HG03103 (cell line): ENCODE data around the gene OR8H1.

Experiments used
- ATAC-seq: cut with Tn5 transposase; IDR thresholded peaks from one replicate; pipeline ENCODE4 v1.9.1; 2021; ENCODE audit warnings: low read depth; ENCODE audit not compliant: unreplicated experiment

The OR8H1 gene, protein sequence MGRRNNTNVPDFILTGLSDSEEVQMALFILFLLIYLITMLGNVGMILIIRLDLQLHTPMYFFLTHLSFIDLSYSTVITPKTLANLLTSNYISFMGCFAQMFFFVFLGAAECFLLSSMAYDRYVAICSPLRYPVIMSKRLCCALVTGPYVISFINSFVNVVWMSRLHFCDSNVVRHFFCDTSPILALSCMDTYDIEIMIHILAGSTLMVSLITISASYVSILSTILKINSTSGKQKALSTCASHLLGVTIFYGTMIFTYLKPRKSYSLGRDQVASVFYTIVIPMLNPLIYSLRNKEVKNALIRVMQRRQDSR

DNA sequence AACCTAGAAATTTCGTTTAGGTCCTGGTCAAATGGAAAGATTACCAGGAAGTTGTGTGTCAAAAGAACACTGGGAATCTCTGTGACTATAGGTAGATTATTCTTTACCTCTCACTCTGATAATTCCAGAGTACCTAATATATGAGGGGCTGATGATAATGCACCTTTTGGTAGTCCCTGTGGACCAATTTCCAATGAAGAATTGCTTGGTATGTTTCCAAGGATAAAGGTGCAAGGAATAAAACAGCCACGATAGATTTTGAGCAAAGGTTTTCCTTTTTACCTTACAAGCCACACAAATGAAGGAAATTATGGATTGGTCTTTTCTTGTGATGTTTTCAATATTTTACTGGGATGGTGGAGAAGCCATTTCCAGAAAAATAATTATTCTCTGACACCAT is at the start of gene OR8H1:
Gene OR8H1 (minus strand): TSS at position 101 of the 400 bp plus-strand sequence. CDS start 1,192 bp downstream, outside the sequence.
- no peak for ATAC-seq

DNA sequence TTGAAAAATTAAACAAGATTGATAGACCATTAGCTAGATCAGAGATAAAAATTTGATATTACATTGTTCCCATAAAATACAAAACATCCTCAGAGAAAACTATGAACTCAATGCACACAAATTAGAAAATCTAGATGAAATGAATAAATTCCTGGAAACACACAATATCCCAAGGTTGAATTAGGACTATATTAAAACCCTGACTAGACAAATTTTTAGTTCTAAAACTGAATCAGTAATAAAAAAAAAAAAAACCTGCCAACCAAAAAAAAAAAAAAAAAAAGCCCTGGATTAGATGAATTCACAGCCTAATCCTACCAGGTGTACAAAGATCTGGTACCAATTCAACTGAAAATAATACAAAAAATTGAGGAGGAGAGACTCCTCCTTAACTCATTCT is 48.2 kb upstream of the OR8H1 start:
- no peak for ATAC-seq

DNA sequence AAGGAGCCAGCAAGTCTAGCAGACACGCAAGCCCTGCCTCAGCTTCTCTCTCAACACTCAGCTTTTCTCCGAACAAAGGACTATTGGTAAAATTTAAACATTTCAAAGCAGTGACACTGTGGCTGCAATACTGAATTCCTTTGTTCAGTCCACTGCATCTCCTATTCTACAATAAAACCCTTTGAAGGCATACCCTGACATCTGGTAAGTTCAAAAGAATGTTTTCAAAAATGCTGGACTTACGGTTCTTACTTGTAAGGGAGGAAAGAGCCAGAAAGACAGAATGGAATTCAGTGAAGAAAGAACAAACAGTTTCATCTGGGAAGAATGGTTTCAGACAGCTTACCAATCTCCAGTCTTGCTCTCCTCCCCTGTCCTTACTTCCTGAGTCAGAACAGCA is 41.1 kb upstream of the OR8H1 start:
- ATAC-seq: no peak

DNA sequence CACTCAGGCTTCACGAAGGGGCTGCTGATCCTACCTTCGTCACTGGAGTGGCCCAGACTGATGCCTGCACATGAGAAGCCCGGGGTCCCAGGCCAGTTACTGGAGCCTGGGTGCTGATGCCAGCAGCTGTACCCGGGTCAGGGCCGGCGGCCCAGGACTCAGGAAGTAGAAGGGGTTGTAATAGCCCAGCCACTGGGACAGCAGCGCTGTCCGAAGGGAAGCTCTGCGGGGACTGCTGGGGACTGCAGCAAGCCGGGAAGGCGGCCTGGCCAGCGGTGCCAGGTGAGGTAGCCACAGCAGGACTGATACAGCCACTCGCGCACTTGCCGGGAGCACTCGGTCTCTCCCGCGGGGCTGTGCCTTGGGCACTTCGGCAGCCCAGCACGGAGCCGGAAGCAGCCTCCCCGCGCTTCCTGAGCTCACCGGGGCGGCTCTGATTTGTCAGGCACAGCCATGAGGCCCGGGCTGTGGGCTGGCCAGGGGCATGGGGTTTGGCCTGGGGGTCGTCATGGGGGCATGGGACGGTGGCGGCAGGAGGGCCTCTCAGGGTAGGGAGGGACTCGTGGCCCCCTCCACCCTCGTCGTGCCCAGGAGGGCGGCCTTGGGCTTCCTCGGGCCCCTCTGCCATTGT is 39.9 kb upstream of the OR8H1 start:
- ATAC-seq: no peak

DNA sequence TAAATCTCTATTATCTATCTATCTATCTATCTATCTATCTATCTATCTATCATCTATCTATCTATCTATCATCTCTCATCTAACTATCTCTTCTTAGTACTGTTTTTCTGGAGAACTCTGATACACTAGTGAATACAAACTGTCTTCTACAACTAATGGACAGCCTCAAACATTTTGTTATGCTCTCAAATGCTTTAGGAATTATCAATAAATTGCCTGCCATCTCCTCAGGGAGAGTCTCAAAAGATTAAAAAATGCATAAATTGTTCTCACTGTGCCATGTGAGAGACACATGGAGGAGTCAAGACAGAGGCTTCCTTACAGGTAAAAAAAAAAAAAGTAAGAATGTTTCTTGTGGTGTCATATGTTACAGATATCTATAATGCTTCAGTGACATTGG is 22.8 kb upstream of the OR8H1 start, which contains the start of gene OR8K3:
Gene OR8K3 (plus strand): TSS at position 301 of the 400 bp plus-strand sequence. CDS start 3,163 bp downstream, outside the sequence.
- no peak for ATAC-seq

DNA sequence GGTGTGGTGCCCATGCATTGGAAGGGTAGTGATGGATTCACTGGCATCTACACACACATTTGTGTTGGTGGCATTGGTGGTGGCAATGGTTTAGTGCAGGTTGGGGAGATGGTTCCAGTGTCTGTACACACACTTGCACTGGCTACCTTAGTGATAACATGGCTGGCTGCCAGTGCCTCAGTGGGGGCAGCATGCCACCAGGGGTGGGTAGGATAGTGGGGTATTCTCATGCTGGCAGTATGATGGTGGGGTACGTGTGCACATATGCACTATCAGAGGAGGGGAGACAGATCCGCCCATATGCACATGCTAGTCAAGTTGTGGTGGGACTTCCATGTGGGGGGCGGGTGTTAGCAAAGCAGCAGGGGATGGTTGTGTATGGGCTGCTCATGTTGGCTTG is 15.8 kb upstream of the OR8H1 start:
- no peak for ATAC-seq

DNA sequence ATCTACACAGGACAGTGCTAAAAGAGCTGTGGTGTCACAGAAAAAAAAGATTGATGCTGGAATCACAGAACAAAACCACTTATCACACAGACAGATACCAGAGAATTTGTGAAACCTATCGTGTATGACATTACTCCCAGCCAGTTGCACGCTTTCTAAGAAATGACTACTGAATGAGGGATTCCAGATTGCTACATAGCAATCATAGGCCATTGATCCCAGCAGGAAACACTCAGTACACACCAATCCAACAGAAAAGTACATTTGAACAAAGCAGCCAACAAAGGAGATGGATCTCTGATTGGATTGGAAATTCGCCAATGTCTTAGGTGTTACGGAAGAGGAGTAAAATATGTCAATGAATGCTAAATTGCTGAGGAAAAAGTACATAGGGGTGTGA is 4.8 kb upstream of the OR8H1 start:
- no peak for ATAC-seq

DNA sequence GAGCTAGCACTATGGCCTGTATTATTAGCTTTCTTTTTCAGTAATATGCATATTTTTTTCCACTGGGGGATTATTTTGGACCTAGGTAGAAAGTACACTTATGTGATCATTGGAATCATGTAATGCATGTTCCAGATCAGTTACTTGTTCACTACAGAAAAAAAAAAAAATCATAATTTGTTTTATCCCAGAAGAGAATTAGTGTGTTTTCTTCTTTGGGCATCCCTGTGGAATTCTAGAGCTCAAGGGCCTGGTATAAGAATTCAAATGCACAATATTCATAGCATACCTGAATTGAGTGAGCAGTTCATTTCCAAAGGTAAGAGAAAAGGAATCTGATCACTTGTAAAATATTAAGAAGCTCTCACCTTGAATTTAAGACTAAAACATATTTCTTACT is 18.2 kb downstream of the OR8H1 start, which contains the start of gene OR5T1:
Gene OR5T1 (plus strand): TSS at position 301 of the 400 bp plus-strand sequence. CDS start 1,485 bp downstream, outside the sequence.
- no peak for ATAC-seq

DNA sequence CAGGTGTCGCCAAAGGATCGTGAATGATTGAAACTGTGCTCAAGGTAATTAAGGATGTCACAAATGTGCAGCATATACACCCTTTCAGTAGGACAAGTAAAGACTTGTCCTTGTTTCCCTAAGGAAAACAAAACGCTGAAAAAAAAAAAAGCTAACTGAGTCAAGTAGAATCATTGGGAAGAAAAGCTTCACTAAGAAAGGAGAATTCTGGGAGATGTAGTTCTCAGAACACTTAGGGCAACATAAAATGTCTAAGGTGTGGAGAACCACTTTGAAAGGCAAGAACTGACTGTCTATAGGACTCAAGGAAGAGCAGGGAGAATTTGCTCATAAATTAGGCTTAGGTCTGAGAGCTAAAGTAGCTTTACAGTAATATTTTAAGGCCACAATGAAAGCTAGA is 21.0 kb downstream of the OR8H1 start:
- no peak for ATAC-seq

DNA sequence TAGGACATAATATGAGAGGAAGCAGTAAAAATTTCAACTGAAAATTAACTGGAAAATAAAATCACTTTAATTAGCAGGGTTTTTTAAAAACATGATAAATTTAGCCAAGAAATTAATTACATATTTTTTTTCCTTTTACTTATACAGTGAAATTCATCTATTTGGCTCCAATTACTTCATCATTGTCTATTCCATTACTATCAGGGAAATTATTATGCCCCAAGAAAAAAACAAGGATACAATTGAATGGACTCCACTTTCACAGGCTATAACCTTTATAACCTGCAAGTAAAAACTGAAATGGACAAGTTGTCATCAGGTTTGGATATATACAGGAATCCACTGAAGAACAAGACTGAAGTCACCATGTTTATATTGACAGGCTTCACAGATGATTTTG is 40.1 kb downstream of the OR8H1 start, which contains the start of gene OR5T3:
Gene OR5T3 (plus strand): TSS at position 301 of the 400 bp plus-strand sequence. CDS start 0 bp downstream, at position 301.
- no peak for ATAC-seq
